HL-60 (cell line): Measurements from ENCODE around the gene SPCS1.

Experiments used
- GABPA ChIP-seq: IDR thresholded peaks from 2 replicates; pipeline ENCODE4 v1.6.1; 2012; ENCODE audit warnings: low read depth
- POLR2AphosphoS5 ChIP-seq: IDR thresholded peaks from 2 replicates; pipeline ENCODE4 v1.6.1; 2012; ENCODE audit warnings: low read depth
- REST ChIP-seq: IDR thresholded peaks from 2 replicates; pipeline ENCODE4 v1.6.1; 2012; ENCODE audit warnings: low read depth; ENCODE audit not compliant: insufficient replicate concordance
- TF ChIP-seq, protein P1 (sequence below): IDR thresholded peaks from one replicate; pipeline ENCODE4 v1.5.1; 2011; ENCODE audit warnings: low read length, control low read depth, inconsistent platforms; ENCODE audit not compliant: insufficient read depth

DNA sequence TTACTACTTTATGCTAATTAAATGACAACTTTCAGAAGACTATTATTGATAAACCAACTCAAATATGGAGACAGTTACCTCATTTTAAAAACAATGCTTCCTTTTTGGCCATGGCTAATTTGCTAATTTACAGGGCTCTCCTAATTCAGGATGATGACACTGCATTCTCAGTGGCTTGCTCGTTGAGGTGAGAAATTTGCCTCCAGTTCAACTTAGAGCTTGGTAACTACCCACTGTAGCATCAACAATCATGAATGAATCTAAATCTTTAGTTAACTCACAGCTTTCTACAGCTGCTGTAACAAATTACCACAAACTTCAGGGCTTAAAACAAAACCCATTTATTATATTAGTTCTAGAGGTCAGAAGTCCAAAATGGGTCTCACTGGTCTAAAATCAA is 34.2 kb upstream of the SPCS1 start:
- TF ChIP-seq, protein P1, sequence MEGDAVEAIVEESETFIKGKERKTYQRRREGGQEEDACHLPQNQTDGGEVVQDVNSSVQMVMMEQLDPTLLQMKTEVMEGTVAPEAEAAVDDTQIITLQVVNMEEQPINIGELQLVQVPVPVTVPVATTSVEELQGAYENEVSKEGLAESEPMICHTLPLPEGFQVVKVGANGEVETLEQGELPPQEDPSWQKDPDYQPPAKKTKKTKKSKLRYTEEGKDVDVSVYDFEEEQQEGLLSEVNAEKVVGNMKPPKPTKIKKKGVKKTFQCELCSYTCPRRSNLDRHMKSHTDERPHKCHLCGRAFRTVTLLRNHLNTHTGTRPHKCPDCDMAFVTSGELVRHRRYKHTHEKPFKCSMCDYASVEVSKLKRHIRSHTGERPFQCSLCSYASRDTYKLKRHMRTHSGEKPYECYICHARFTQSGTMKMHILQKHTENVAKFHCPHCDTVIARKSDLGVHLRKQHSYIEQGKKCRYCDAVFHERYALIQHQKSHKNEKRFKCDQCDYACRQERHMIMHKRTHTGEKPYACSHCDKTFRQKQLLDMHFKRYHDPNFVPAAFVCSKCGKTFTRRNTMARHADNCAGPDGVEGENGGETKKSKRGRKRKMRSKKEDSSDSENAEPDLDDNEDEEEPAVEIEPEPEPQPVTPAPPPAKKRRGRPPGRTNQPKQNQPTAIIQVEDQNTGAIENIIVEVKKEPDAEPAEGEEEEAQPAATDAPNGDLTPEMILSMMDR, result no peak
- TF ChIP-seq POLR2AphosphoS5 (no peak), REST (no peak), GABPA (no peak)
